Activated gamma-delta T cell (primary cell): Measurements from ENCODE around the gene ZKSCAN1.

Experiments
- DNase-seq: peaks from one replicate; lab custom pipeline; 2025; lab: John Stamatoyannopoulos, UW

ZKSCAN1 gene

DNA sequence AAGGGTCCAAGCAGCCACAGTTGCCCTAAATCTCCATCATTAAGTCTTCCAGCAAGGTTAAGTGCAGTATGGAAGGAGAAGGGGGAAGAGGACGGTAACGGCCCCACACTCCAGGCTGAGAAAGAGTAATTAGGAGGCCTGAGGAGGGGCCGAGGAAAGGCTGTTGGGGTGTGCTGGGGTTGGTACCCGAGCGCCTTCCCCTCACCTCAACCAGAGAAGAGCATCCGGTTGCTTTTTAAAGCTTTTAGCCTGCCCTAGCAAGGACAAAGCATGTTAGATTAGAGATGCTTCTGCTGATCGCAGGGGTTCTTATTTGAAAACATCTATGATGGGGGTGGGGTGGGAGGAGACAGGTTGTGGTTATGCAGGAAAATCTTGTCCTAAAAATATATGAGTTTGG is 25.2 kb downstream of the ZKSCAN1 start:
- DNase-seq, result no peak

DNA sequence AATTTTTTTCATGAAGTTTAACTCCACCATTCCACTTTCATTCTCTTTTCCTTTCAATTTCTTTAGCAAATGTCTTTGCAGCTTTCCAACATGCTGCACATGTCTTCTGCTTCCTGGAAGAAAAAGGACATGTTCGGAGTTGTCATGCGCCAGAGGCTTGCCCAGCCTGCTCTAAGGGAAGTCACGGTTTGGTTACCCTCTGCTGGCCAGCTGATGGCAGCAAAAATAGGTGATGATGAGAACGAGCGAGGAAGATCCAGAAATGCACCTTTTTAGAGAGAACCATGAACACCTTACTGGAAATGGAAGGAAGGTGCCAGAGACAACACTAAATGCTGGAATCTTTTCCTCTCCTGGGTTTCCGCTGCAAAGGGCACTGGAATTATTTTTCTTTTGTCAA is 29.3 kb downstream of the ZKSCAN1 start:
- DNase-seq, result no peak

GRCh38 chr7:100048680-100049079 is 33.3 kb downstream of the ZKSCAN1 start:
- DNase-seq, result no peak

DNA sequence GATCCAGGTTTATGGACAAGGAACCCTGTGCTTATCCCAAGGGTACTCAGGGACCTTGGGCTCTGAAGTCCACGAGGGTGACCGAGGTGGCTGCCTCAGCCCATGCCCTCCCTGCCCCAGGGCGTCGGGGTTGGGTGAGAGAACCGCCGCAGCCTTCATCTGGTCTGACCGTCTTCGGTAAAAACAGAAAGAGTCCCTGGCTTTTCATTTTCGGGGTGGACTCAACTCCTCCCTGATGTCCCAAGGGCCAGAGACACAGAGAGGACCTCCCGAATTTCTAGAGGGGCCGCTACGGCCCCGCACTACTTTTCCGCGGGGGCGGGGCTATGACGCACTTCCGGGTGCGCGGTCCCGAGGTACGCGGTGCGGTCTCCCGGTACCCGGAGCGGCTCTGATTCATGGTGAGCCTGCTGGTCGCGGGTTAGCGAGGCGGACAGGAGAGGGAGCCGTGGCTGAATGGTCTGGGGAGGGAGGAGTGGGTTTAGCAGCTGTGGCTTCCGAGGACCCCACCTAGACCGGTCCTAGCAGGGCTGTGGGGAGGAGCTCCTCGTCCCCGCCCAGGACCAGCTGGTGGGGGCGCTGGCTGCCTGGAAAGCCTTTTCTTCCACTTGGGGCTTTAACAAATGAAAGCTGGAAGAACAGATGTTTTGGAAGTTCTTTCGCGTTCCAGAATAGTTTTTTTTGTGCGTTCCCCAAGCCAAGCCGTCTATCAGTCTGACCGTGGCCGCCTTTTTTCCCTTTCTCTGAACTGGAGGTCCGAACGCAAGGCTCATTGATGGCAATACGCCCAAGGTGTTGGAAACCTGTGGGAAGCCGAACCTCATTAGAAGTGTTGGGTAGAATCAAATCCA is 34.3 kb downstream of the ZKSCAN1 start, which contains the start of gene ZSCAN21:
ZSCAN21 (plus strand) TSS at position 334 of the 851 bp plus-strand sequence. CDS start 7,233 bp downstream, outside the sequence.
- peak; percentile 63 for DNase-seq

- no peak for DNase-seq
Observed at GRCh38 chr7:100051611-100052010, 36.2 kb downstream of the ZKSCAN1 start.

GRCh38 chr7:100053215-100053614 is 37.8 kb downstream of the ZKSCAN1 start:
- no peak for DNase-seq

- no peak for DNase-seq
Observed at GRCh38 chr7:100057006-100057405, 41.6 kb downstream of the ZKSCAN1 start.

GRCh38 chr7:100059251-100059739 is 43.9 kb downstream of the ZKSCAN1 start:
- no peak for DNase-seq

DNA sequence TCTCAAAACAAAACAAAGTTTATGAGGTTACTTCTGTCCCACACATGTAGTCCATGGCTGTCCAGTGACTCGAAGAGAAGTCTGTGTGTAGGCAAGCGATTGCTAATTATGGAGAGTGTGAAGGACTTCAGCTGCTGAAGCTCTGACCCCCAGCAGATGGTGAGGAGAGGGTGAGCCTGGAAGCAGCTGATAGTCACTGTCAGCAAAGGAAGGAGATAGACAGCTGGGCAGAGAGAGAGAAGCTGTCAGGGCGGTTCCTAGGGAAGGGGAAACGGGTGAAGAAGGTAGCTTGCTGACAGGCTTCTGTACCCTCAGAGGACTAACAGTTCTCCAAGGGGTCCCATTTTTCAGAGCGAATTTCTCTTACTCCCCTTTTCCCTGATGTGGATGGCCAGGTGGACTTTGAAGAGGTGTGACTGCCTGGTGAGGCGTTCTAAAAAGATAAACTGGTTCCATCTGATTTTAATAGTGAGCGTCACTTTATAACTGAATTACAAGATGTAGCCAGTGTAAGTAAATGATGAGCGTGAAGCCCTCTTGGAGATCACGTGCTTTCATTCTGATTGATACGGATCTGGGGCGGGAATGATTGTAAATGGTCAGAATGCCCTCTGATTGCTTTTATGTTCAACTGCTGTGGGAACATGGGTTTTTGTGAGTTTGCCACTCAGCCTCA is 46.3 kb downstream of the ZKSCAN1 start:
- no peak for DNase-seq

DNA sequence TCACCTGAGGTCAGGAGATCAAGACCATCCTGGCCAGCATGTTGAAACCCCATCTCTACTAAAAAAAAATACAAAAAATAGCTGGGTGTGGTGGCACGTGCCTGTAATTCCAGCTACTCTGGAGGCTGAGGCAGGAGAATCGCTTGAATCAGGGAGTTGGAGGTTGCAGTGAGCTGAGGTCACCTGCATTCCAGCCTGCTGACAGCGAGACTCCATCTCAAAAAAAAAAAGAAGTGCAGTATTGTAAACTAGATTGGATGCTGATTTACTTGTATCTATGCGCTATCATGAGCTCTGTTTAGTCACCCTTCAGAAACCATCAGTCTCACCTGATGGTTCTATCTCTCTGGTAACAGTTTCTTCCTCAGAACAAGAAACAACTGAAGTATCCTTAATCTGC is 48.0 kb downstream of the ZKSCAN1 start:
- no peak for DNase-seq

GRCh38 chr7:100064162-100064561 is 48.8 kb downstream of the ZKSCAN1 start:
- no peak for DNase-seq

GRCh38 chr7:100065452-100066186 is 50.2 kb downstream of the ZKSCAN1 start:
- no peak for DNase-seq

GRCh38 chr7:100066953-100067352 is 51.6 kb downstream of the ZKSCAN1 start:
- DNase-seq, result no peak

GRCh38 chr7:100069991-100070390 is 54.6 kb downstream of the ZKSCAN1 start:
- DNase-seq, result no peak

DNA sequence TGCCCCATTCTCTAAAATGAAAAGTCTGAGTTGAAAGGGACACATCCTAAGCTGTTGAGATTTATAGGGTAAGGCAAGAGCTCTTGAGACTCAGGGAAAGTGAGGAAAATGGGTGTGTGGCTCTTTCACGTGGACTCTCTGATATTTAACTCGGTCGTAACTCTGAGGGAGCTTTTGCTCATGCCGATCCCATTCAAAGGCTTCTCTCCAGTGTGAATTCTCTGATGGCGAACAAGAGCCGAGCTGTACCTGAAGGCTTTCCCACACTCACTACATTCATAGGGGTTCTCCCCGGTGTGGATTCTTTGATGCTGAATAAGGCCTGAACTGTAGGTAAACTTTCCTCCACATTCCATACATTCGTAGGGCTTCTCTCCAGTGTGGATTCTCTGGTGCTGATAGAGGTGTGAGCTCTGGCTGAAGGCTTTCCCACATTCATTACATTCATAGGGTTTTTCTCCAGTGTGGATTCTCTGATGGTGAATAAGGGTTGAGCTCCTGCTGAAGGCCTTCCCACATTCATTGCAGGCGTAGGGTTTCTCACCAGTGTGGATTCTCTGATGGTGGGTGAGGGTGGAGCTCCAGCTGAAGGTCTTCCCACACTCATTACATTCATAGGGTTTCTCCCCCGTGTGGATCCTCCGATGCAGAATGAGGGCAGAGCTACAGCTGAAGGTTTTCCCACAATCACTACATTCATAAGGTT is 55.8 kb downstream of the ZKSCAN1 start:
- DNase-seq, result no peak

- DNase-seq, result no peak
Observed at GRCh38 chr7:100072462-100072861, 57.1 kb downstream of the ZKSCAN1 start.

DNA sequence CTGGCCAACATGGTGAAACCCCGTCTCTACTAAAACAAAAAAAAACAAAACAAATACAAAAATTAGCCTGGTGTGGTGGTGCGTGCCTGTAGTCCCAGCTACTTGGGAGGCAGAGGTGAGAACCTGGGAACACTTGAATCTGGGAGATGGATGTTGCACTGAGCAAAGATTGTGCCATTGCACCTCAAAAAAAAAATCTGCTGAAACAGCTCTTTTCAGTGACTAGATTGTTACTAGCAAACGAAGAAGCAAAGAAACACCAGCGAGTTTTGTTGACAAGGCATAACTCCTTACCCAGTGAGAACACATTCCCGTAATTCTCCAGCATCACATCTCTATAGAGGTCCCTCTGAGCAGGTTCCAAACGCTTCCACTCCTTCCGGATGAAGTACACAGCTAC is 59.4 kb downstream of the ZKSCAN1 start:
- DNase-seq, result no peak

DNA sequence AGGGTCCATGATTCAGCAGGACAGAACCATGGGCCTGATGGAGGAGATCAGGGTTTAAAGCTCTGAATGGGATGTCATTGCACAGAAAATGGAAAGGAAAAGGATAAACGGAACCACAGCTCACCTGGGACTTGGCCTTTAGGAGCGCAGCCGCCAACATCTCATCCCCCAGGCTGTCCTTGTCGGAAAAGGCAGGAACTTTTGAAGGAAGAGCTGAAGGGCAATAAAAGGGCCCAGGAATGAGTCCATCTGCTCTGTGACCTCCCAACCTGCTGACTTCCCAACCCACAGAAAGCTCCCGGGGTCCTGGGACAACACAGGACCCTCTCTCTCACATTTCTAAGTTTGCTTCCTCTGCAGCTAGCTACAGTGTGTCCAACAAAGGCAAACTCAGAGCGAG is 60.0 kb downstream of the ZKSCAN1 start:
- DNase-seq, result no peak

DNA sequence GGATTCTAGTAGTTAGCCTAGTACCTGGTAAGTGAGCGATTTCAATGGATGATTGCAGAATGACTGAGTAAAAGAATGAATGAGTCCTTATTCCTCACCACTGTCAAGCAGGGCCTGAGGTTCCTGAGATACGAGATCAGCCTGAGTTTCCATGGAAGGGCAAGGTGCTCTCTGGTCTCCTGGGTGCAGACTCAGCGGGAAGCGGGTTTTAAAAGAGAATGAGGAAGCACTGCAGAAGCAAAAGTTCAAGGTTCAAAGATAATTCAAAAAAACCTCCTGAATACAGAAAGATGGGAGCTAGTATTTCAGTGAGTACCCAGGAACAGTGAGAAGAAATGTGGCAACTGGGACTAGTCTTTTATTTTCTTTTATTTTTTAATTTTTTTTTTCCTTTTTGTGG is 61.8 kb downstream of the ZKSCAN1 start:
- no peak for DNase-seq

GRCh38 chr7:100079024-100079560 is 63.7 kb downstream of the ZKSCAN1 start:
- DNase-seq, result no peak

DNA sequence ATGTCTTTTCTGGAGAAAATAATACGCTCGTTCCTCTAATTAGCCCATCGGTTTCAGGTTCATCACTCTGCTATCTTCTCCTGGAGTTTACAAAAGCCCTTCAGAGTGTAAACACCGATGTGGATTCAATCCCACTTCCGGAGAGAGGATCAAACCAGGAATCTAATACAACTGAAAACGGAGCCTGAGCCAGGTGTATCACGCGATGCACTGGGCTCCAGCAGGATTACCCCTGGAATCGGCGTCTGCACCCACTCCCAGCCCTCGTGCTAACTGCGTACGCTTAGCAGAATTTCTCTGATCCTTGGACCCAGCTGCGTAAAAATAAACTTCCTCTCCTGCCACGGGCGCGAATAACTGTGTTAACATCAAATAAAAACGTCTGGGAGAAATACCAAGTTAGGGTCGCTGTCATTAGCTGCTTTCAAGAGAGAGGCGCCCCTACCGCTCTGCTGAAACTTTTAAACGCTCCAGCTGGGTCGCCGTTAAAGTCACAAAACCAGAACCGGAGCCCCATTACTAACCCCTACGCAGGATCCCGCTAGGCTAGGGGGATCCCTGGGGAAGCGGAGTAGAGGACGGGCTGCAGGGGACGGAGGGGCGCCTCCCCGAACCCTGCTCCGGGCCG is 65.6 kb downstream of the ZKSCAN1 start:
- no peak for DNase-seq
